Activated CD4-positive, alpha-beta T cell treated with anti-CD3 and anti-CD28 coated beads, Interleukin-2, amount 50 U/mL, for 24 hours (primary cell): ENCODE measurements around the gene GP9.
"Not testable (repeated sequence)": the region's sequence is repeated elsewhere in the genome, so short reads cannot be mapped to it uniquely, and the experiment has no call there.

Experiments used
- DNase-seq, 2 donors: peaks; one replicate each; pipeline ENCODE4 v3.0.0-alpha.2; 2020; ENCODE audit warnings: low read depth in 1 of 2, low spot score in 1 of 2

The GP9 gene

GRCh38 chr3:129106866-129107565 is 46.4 kb downstream of the GP9 start:
- DNase-seq, result no peak

- no peak for DNase-seq
These were observed 47.2 kb downstream of the GP9 start for GRCh38 chr3:129107793-129108192.

GRCh38 chr3:129111076-129111780 is 50.6 kb downstream of the GP9 start:
- DNase-seq, result not testable (repeated sequence)
